Neural crest cell (in vitro differentiated cells): Measurements from ENCODE around the gene DEPDC7. TPM values are rescaled to one million over a fixed set of nuclear protein-coding genes. Genes with fewer than 3 reads are reported as not detected.
A peak's percentile ranks its signal among the peaks of the same experiment; 100 is the strongest.

Experiments
- DNase-seq: peaks from one replicate; pipeline ENCODE4 v3.0.0; 2021; ENCODE audit warnings: low read depth, mixed read lengths, low spot score
- H3K27ac Mint-ChIP-seq: one replicate; pipeline ENCODE4 v1.8.0; 2021; ENCODE audit warnings: mild to moderate bottlenecking, mixed read lengths; ENCODE audit not compliant: unreplicated experiment
- H3K27me3 Mint-ChIP-seq: 2 replicates; pipeline ENCODE4 v1.8.0; 2021; ENCODE audit warnings: low read depth, mild to moderate bottlenecking, mixed read lengths
- H3K36me3 Mint-ChIP-seq: 2 replicates; pipeline ENCODE4 v1.8.0; 2021; ENCODE audit warnings: low read depth, mild to moderate bottlenecking, mixed read lengths
- H3K4me1 Mint-ChIP-seq: 2 replicates; pipeline ENCODE4 v1.8.0; 2021; ENCODE audit warnings: mixed read lengths
- H3K4me3 Mint-ChIP-seq: one replicate; pipeline ENCODE4 v1.8.0; 2021; ENCODE audit warnings: mild to moderate bottlenecking, mixed read lengths
- H3K9me3 Mint-ChIP-seq: 2 replicates; pipeline ENCODE4 v1.8.0; 2021; ENCODE audit warnings: mixed read lengths
- CTCF ChIP-seq: fragments of 200-600 bp; sonication (generic); conservative IDR thresholded peaks from 2 replicates; pipeline ENCODE4 v1.5.0; 2021; ENCODE audit warnings: antibody characterized with exemption, mild to moderate bottlenecking
- total RNA-seq: library from RNA; stranded (reverse); gene quantifications from 2 replicates; pipeline ENCODE4 v1.2.1, GENCODE V29; 2021

DEPDC7 gene
- total RNA-seq, 1 donor from 2014 or later = 3.9 TPM

- peaks cover 6% of the 10 kb centered on the region for H3K36me3 Mint-ChIP-seq
- no peaks in the 10 kb centered on the region for H3K9me3 Mint-ChIP-seq
- TF ChIP-seq CTCF = no peak
- no peak overlapping the region for H3K27ac Mint-ChIP-seq
- DNase-seq = no peak
- H3K4me1 Mint-ChIP-seq = peaks cover 8% of the 10 kb centered on the region
- H3K27me3 Mint-ChIP-seq = no peaks in the 10 kb centered on the region
- no peak overlapping the region for H3K4me3 Mint-ChIP-seq
These were observed 41.6 kb downstream of the DEPDC7 start for GRCh38 chr11:33057284-33057683.

GRCh38 chr11:33059331-33060007 lies 43.8 kb downstream of the DEPDC7 start:
- peaks cover 6% of the 10 kb centered on the region for H3K36me3 Mint-ChIP-seq
- peaks cover 20% of the 10 kb centered on the region for H3K4me1 Mint-ChIP-seq

GRCh38 chr11:33060271-33060670 lies 44.6 kb downstream of the DEPDC7 start:
- DNase-seq = no peak
- TF ChIP-seq CTCF = no peak
- Mint-ChIP-seq H3K36me3 (peaks cover 9% of the 10 kb centered on the region), H3K27ac (no peak overlapping the region), H3K27me3 (no peaks in the 10 kb centered on the region), H3K9me3 (no peaks in the 10 kb centered on the region), H3K4me1 (peaks cover 19% of the 10 kb centered on the region), H3K4me3 (no peak overlapping the region)

More at GRCh38 chr11:33059331-33060007, 43.8 kb downstream of the DEPDC7 start:
- no peaks in the 10 kb centered on the region for H3K9me3 Mint-ChIP-seq
- H3K27me3 Mint-ChIP-seq = no peaks in the 10 kb centered on the region
- no peak overlapping the region for H3K27ac Mint-ChIP-seq
- DNase-seq = no peak
- H3K4me3 Mint-ChIP-seq = no peak overlapping the region
- no peak for TF ChIP-seq CTCF

GRCh38 chr11:33062137-33062536 lies 46.5 kb downstream of the DEPDC7 start:
- H3K27me3 Mint-ChIP-seq = no peaks in the 10 kb centered on the region
- DNase-seq = no peak
- no peaks in the 10 kb centered on the region for H3K9me3 Mint-ChIP-seq
- H3K27ac Mint-ChIP-seq = peak overlapping the region; percentile 28
- H3K4me1 Mint-ChIP-seq = peaks cover 29% of the 10 kb centered on the region
- H3K36me3 Mint-ChIP-seq = peaks cover 11% of the 10 kb centered on the region
- TF ChIP-seq CTCF = no peak
- no peak overlapping the region for H3K4me3 Mint-ChIP-seq

GRCh38 chr11:33063326-33063881 lies 47.7 kb downstream of the DEPDC7 start:
- Mint-ChIP-seq H3K9me3 (no peaks in the 10 kb centered on the region), H3K4me1 (peaks cover 29% of the 10 kb centered on the region), H3K27me3 (no peaks in the 10 kb centered on the region), H3K27ac (no peak overlapping the region), H3K4me3 (no peak overlapping the region), H3K36me3 (peaks cover 11% of the 10 kb centered on the region)
- DNase-seq = no peak
- no peak for TF ChIP-seq CTCF
